ENCODE results near the gene MMP2.

The MMP2 gene

DNA sequence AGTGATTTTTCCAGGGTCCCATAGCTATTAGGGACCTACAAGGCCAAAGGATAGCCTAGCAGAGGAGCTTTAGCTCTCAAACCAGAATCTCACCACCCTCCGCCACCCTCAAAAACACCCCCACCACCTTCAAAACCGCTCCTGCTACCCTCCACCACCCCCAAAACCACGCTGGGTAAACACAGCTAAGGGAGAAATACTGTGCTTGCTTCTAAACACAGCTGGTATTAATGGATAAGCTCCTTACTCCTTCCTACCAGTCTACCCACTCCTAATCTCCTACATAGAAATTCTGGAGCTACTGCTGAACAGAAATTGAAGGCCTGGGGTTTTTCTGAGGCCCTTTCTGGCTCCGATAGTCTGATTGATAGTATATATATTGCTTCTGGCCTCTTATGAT lies 27.7 kb downstream of the MMP2 start:
- Histone ChIP-seq H3K4ac (ENCODE audit: low read depth, low read length) (no peak overlapping the region), H3K9ac (ENCODE audit: low read length) (no peak overlapping the region), H3K4me3 (ENCODE audit: low read length) (no peak overlapping the region), H3K4me1 (ENCODE audit: control insufficient read depth, low read depth, low read length) (no peaks in the 10 kb centered on the region), H2BK120ac (ENCODE audit: low read depth, low read length) (no peak overlapping the region), H2BK15ac (replicated peaks; ENCODE audit: low read depth) (no peak overlapping the region), H3K18ac (ENCODE audit: low read length) (no peak overlapping the region), H3K23ac (ENCODE audit: low read length) (no peak overlapping the region), H4K5ac (ENCODE audit: low read length) (no peak overlapping the region), H3K79me1 (ENCODE audit: low read length) (no peaks in the 10 kb centered on the region), H3K36me3 (ENCODE audit: control insufficient read depth, insufficient read depth, low read length) (peaks cover 8% of the 10 kb centered on the region), H3K56ac (ENCODE audit: low read length) (no peak overlapping the region), H3K27ac (ENCODE audit: low read depth, low read length) (no peak overlapping the region), H3K27me3 (ENCODE audit: insufficient read depth, low read length, poor library complexity) (no peaks in the 10 kb centered on the region), H2AK5ac (ENCODE audit: low read length) (no peak overlapping the region), H2BK5ac (ENCODE audit: low read length) (no peak overlapping the region), H3K4me2 (ENCODE audit: low read length) (no peak overlapping the region), H3K79me2 (ENCODE audit: control insufficient read depth, insufficient read depth, low read length) (no peaks in the 10 kb centered on the region), H4K8ac (ENCODE audit: low read depth, low read length) (no peak overlapping the region)
- WGBS (ENCODE audit: extremely low coverage, insufficient coverage, low lambda C conversion rate) = no CpG with 5 or more reads among the region's 4 CpGs
- no peak for DNase-seq

DNA sequence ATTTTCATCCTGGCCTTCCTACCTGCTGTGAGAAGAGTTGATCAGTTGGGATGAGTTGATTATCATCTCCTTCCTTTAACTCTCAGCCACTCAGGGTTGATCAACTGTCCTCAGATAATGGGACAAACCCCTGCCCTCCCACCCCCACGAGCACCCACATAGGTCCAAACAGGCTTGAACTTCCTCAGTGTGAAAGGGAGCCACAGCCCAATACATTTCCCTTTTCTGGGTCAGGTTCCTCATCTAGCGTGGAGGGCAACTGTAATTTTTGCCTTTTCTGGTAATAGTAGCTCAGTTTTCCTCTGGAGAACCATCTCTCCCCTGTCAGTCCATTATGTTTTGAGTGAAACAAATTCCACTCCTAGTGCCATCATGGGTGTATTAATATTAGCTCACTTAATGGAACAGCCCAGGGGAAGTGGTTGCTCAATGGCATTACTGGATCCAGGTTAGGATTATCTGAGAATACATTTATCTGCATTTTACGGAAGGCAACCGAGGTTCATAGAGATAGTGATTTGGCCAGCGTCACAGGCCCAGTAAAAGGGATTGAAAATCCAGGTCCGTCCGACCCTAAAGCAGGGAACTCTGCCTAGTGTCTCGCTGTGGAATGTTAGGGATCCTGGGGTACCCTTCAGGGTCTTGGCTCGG lies 29.4 kb downstream of the MMP2 start:
- H2AK5ac ChIP-seq (ENCODE audit: low read length) = no peak overlapping the region
- H3K9ac ChIP-seq (ENCODE audit: low read length) = no peak overlapping the region
- H2BK15ac ChIP-seq (replicated peaks; ENCODE audit: low read depth) = no peak overlapping the region
- H3K4me3 ChIP-seq (ENCODE audit: low read length) = no peak overlapping the region
- DNase-seq = no peak
- H3K79me1 ChIP-seq (ENCODE audit: low read length) = no peaks in the 10 kb centered on the region
- H3K27ac ChIP-seq (ENCODE audit: low read depth, low read length) = no peak overlapping the region
- WGBS (ENCODE audit: extremely low coverage, insufficient coverage, low lambda C conversion rate) = no CpG with 5 or more reads among the region's 9 CpGs
- no peaks in the 10 kb centered on the region for H3K27me3 ChIP-seq (ENCODE audit: insufficient read depth, low read length, poor library complexity)
- H4K8ac ChIP-seq (ENCODE audit: low read depth, low read length) = no peak overlapping the region
- no peak overlapping the region for H3K56ac ChIP-seq (ENCODE audit: low read length)
- H3K79me2 ChIP-seq (ENCODE audit: control insufficient read depth, insufficient read depth, low read length) = no peaks in the 10 kb centered on the region
- H3K4me1 ChIP-seq (ENCODE audit: control insufficient read depth, low read depth, low read length) = no peaks in the 10 kb centered on the region
- H3K36me3 ChIP-seq (ENCODE audit: control insufficient read depth, insufficient read depth, low read length) = peaks cover 3% of the 10 kb centered on the region
- no peak overlapping the region for H4K5ac ChIP-seq (ENCODE audit: low read length)
- H3K18ac ChIP-seq (ENCODE audit: low read length) = no peak overlapping the region
- no peak overlapping the region for H3K23ac ChIP-seq (ENCODE audit: low read length)
- H3K4me2 ChIP-seq (ENCODE audit: low read length) = no peak overlapping the region
- no peak overlapping the region for H2BK120ac ChIP-seq (ENCODE audit: low read depth, low read length)
- no peak overlapping the region for H3K4ac ChIP-seq (ENCODE audit: low read depth, low read length)
- no peak overlapping the region for H2BK5ac ChIP-seq (ENCODE audit: low read length)

DNA sequence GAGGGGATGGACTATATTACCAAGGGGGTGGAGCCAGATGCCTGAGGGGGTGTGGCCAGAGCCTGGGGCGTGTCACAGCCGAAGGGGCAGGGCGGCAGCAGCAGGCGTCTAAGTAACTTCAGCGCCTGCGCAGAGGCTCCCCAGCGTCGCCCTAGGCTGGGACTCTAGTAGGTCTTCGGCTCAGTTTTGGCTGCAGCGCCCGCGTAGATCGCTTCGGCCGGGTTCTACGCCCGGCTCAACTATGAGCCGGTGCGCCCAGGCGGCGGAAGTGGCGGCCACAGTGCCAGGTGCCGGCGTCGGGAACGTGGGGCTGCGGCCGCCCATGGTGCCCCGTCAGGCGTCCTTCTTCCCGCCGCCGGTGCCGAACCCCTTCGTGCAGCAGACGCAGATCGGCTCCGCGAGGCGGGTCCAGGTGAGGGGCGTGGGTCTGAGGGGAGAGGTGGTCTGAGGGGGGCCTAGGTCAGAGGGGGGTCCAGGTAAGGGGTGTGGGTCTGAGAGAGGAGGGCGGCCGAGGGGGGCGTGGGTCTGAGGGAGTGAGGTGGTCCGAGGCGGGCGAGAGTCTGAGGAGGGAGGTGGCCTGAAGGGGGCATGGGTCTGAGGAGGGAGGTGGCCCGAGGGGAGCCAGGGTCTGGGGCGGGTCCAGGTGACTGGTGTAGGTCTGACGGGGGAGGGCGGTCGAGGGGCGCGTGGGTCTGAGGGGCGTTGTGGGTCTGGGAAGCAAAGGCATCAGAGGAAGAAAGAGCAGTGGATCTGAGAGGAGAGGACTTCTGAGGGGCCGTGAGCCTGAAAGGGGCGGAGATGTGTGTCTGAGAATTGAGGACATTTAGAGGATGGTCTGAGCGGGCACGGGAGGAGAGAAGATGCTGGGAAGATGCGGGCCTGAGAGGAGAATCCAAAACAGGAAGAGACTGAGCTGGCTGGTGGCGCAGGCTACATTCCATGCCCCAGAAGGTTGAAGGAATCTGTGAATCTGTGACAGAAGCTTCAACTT lies 30.2 kb downstream of the MMP2 start, which contains the start of gene LPCAT2:
TSS of gene LPCAT2 (plus strand) at position 132 of the 991 bp plus-strand sequence. CDS start at position 242, 110 bp downstream.
- Histone ChIP-seq H2AK5ac (ENCODE audit: low read length) (no peak within 1 kb of the TSS), H3K56ac (ENCODE audit: low read length) (peak within 1 kb of the TSS; percentile 57), H4K8ac (ENCODE audit: low read depth, low read length) (no peak within 1 kb of the TSS), H2BK5ac (ENCODE audit: low read length) (no peak within 1 kb of the TSS), H3K4me1 (ENCODE audit: control insufficient read depth, low read depth, low read length) (no peaks in the 10 kb centered on the region), H3K4me2 (ENCODE audit: low read length) (peak within 1 kb of the TSS; percentile 81), H3K23ac (ENCODE audit: low read length) (no peak within 1 kb of the TSS), H3K79me1 (ENCODE audit: low read length) (no peaks in the 10 kb centered on the region), H3K18ac (ENCODE audit: low read length) (peak within 1 kb of the TSS; percentile 19), H3K27me3 (ENCODE audit: insufficient read depth, low read length, poor library complexity) (no peaks in the 10 kb centered on the region), H3K79me2 (ENCODE audit: control insufficient read depth, insufficient read depth, low read length) (no peaks in the 10 kb centered on the region), H3K36me3 (ENCODE audit: control insufficient read depth, insufficient read depth, low read length) (peaks cover 1% of the 10 kb centered on the region), H3K9ac (ENCODE audit: low read length) (peak within 1 kb of the TSS; percentile 74), H4K5ac (ENCODE audit: low read length) (no peak within 1 kb of the TSS), H2BK15ac (replicated peaks; ENCODE audit: low read depth) (no peak within 1 kb of the TSS), H3K4ac (ENCODE audit: low read depth, low read length) (no peak within 1 kb of the TSS), H3K4me3 (ENCODE audit: low read length) (peak within 1 kb of the TSS; percentile 53), H3K27ac (ENCODE audit: low read depth, low read length) (no peak within 1 kb of the TSS), H2BK120ac (ENCODE audit: low read depth, low read length) (no peak within 1 kb of the TSS)
- peak; percentile 96 for DNase-seq
- WGBS (ENCODE audit: extremely low coverage, insufficient coverage, low lambda C conversion rate) = no CpG with 5 or more reads among the region's 61 CpGs

DNA sequence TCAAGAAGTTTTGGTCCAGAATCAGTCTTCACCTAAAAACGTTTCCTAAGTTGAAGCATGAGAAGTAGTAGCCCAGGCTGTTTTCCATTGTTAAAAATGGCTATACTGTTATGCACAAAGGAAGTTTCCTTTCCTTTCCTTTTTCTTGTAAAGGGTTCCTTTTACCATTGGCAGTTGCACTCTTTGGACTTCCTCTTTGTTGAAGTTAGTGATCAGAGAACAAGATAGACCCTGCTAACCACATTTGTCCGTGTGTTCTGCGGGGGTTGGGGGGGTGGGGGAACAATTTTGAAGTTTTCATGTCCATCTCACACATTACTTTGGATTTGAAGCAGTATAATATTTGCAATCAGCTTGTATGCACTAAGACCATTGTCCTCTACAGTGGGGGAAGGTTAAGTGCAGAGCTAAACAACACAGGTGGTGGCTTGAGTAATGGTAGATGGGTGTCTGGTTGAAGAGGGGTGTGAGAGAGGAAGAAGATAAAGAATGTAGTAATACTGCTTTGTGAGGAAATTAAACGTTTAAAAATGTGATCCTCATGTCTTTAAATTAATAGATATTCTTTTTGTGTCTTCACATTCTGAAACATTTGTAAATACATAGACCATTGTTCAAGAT lies 31.3 kb downstream of the MMP2 start:
- Histone ChIP-seq H3K4ac (ENCODE audit: low read depth, low read length) (no peak overlapping the region), H4K5ac (ENCODE audit: low read length) (no peak overlapping the region), H3K79me2 (ENCODE audit: control insufficient read depth, insufficient read depth, low read length) (no peaks in the 10 kb centered on the region), H3K36me3 (ENCODE audit: control insufficient read depth, insufficient read depth, low read length) (peaks cover 1% of the 10 kb centered on the region), H3K9ac (ENCODE audit: low read length) (no peak overlapping the region), H3K27me3 (ENCODE audit: insufficient read depth, low read length, poor library complexity) (no peaks in the 10 kb centered on the region), H4K8ac (ENCODE audit: low read depth, low read length) (no peak overlapping the region), H3K4me1 (ENCODE audit: control insufficient read depth, low read depth, low read length) (no peaks in the 10 kb centered on the region), H3K79me1 (ENCODE audit: low read length) (no peaks in the 10 kb centered on the region), H3K56ac (ENCODE audit: low read length) (no peak overlapping the region), H2AK5ac (ENCODE audit: low read length) (no peak overlapping the region), H3K4me2 (ENCODE audit: low read length) (no peak overlapping the region), H3K18ac (ENCODE audit: low read length) (no peak overlapping the region), H2BK5ac (ENCODE audit: low read length) (no peak overlapping the region), H3K4me3 (ENCODE audit: low read length) (no peak overlapping the region), H3K23ac (ENCODE audit: low read length) (no peak overlapping the region), H2BK15ac (replicated peaks; ENCODE audit: low read depth) (no peak overlapping the region), H3K27ac (ENCODE audit: low read depth, low read length) (no peak overlapping the region), H2BK120ac (ENCODE audit: low read depth, low read length) (no peak overlapping the region)
- no peak for DNase-seq
- WGBS (ENCODE audit: extremely low coverage, insufficient coverage, low lambda C conversion rate) = no CpG with 5 or more reads among the region's 4 CpGs

DNA sequence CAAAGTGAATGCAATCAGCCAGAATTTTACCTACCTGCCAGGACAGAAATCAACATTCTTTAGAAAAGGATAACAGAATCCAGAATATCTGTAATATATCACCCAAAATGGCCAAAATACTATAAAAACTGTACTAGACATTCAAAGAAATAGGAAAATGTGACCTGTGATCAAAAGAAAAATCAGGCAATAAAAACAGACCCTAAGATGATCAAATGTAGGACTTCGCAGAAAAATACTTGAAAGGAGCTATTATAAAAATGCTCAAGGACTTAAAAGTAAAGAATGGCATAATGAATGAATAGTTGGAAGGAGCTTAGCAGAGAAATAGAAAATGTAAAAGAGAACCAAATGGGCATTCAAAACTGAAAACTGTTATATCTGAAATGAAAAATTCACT lies 33.9 kb downstream of the MMP2 start:
- Histone ChIP-seq H3K27me3 (ENCODE audit: insufficient read depth, low read length, poor library complexity) (no peaks in the 10 kb centered on the region), H3K79me1 (ENCODE audit: low read length) (no peaks in the 10 kb centered on the region), H3K27ac (ENCODE audit: low read depth, low read length) (no peak overlapping the region), H3K4me1 (ENCODE audit: control insufficient read depth, low read depth, low read length) (no peaks in the 10 kb centered on the region), H4K5ac (ENCODE audit: low read length) (no peak overlapping the region), H2BK5ac (ENCODE audit: low read length) (no peak overlapping the region), H3K79me2 (ENCODE audit: control insufficient read depth, insufficient read depth, low read length) (no peaks in the 10 kb centered on the region), H3K23ac (ENCODE audit: low read length) (no peak overlapping the region), H3K18ac (ENCODE audit: low read length) (no peak overlapping the region), H3K4me2 (ENCODE audit: low read length) (no peak overlapping the region), H2BK120ac (ENCODE audit: low read depth, low read length) (no peak overlapping the region), H3K4ac (ENCODE audit: low read depth, low read length) (no peak overlapping the region), H3K9ac (ENCODE audit: low read length) (no peak overlapping the region), H2AK5ac (ENCODE audit: low read length) (no peak overlapping the region), H3K56ac (ENCODE audit: low read length) (no peak overlapping the region), H3K4me3 (ENCODE audit: low read length) (no peak overlapping the region), H3K36me3 (ENCODE audit: control insufficient read depth, insufficient read depth, low read length) (no peaks in the 10 kb centered on the region), H4K8ac (ENCODE audit: low read depth, low read length) (no peak overlapping the region), H2BK15ac (replicated peaks; ENCODE audit: low read depth) (no peak overlapping the region)
- no peak for DNase-seq
- no CpG with 5 or more reads among the region's 1 CpG for WGBS (ENCODE audit: extremely low coverage, insufficient coverage, low lambda C conversion rate)

Data from mesendoderm (in vitro differentiated cells).